ENCODE data around the gene RETREG3.

DNA sequence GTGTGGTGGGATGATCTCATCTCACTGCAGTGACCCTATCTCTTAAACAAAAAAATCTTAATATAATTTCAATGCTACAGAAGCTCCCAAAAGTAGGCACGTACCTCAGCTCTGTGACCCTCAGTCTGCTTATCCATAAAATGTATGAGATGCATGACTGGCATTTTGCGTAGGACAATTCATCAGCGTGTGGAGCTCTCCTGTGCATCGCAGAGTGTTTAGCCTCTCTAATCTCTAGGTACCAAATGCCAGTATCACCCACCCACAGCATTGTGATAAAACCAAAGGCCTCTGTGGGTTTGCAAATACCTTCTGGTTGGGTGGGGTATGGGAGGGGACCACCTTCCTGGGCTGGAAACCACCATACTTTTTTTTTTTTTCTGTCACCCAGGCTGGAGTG is 30.9 kb upstream of the RETREG3 start:
- TF ChIP-seq, protein P1, sequence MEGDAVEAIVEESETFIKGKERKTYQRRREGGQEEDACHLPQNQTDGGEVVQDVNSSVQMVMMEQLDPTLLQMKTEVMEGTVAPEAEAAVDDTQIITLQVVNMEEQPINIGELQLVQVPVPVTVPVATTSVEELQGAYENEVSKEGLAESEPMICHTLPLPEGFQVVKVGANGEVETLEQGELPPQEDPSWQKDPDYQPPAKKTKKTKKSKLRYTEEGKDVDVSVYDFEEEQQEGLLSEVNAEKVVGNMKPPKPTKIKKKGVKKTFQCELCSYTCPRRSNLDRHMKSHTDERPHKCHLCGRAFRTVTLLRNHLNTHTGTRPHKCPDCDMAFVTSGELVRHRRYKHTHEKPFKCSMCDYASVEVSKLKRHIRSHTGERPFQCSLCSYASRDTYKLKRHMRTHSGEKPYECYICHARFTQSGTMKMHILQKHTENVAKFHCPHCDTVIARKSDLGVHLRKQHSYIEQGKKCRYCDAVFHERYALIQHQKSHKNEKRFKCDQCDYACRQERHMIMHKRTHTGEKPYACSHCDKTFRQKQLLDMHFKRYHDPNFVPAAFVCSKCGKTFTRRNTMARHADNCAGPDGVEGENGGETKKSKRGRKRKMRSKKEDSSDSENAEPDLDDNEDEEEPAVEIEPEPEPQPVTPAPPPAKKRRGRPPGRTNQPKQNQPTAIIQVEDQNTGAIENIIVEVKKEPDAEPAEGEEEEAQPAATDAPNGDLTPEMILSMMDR (IDR thresholded peaks at IDR 0.05; ENCODE audit: low read depth, low read length, poor library complexity, severe bottlenecking) = no peak
- no peak for TF ChIP-seq EZH2phosphoT487 (IDR thresholded peaks at IDR 0.05; ENCODE audit: borderline replicate concordance, low read length)
